ENCODE data around the gene BACE1.

DNA sequence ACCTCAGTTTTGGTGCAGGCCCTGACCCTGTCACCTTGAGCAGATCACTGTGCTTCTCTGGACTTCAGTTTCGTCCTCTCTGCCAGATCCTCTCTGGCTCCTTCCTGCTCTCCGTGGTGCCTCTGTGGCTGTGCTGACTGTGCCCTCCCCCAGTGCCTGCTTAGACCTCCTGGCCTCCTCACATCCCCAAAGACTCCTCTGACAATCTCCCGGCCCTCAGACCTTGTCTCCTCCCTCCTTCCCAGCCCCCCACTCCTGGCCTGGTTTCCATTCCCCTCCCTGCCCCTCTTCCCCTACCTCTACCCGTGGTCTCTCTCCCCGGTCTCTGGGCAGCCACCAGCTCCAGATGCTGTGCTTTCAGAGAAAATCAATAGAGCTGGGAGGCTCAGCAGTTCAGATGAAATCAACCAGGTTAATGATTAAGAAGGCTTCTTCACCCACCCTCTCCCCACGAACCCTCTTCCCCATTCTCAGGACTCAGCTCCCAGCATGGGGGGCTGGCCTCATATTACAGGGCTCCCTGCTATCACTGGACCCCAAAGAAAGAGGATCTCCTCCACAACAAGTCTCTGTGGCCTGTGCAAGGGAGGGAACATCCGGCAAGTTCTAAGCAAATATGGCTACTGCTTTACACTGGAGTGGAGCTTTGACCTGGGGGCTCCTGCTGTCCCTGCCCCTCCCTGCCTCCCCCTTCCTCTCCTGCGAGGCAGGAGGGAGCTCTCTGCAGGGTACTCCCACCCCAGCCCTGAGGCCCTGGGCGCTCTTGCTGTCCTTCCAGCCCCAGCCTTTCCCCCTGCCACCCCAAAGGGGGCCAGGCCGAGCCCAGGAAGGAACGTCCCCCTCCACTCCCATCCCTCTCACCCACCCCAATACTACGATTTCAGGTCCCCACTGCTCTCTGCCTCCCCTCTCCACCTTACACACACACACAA, 16.4 kb downstream of the BACE1 start:
- TF ChIP-seq, protein P1, sequence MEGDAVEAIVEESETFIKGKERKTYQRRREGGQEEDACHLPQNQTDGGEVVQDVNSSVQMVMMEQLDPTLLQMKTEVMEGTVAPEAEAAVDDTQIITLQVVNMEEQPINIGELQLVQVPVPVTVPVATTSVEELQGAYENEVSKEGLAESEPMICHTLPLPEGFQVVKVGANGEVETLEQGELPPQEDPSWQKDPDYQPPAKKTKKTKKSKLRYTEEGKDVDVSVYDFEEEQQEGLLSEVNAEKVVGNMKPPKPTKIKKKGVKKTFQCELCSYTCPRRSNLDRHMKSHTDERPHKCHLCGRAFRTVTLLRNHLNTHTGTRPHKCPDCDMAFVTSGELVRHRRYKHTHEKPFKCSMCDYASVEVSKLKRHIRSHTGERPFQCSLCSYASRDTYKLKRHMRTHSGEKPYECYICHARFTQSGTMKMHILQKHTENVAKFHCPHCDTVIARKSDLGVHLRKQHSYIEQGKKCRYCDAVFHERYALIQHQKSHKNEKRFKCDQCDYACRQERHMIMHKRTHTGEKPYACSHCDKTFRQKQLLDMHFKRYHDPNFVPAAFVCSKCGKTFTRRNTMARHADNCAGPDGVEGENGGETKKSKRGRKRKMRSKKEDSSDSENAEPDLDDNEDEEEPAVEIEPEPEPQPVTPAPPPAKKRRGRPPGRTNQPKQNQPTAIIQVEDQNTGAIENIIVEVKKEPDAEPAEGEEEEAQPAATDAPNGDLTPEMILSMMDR (conservative IDR thresholded peaks at IDR 0.05): no peak
- no peak for TF ChIP-seq ZFX (IDR thresholded peaks at IDR 0.05)

Data from C4-2B (cell line).